MCF 10A (cell line): ENCODE results near the gene GJB6. TPM values are rescaled to one million over a fixed set of nuclear protein-coding genes. Genes with fewer than 3 reads are reported as not detected.

ENCODE experiments used
- BruUV-seq: library from RNA; stranded (reverse); fragments of 400-500 nt; replicated peaks from 2 replicates; lab custom pipeline; 2021; lab: Mats Ljungman, UMichigan
- CTCF ChIA-PET: fragments of 300-600 bp; sonication (Branson Sonifier 250); formaldehyde crosslinking; extraction: SDS; loops from one replicate; lab custom pipeline; 2021; ENCODE audit warnings: antibody characterized with exemption, inconsistent platforms; lab: Yijun Ruan, JAX
- POLR2A ChIA-PET: fragments of 300-600, 350-650 bp; sonication (Branson Sonifier 250); formaldehyde crosslinking; extraction: SDS; loops from one replicate; lab custom pipeline; 2020; ENCODE audit warnings: antibody characterized with exemption, inconsistent platforms; lab: Yijun Ruan, JAX
- DNase-seq: peaks from one replicate; pipeline ENCODE4 v3.0.0-alpha.2; 2018; ENCODE audit not compliant: unreplicated experiment
- H3K27ac Mint-ChIP-seq: one replicate; pipeline ENCODE4 v1.8.0; 2022; ENCODE audit warnings: mild to moderate bottlenecking, low read depth, mixed read lengths; ENCODE audit not compliant: unreplicated experiment
- H3K27me3 Mint-ChIP-seq: one replicate; pipeline ENCODE4 v1.8.0; 2022; ENCODE audit warnings: mixed read lengths; ENCODE audit not compliant: insufficient read depth, unreplicated experiment
- H3K36me3 Mint-ChIP-seq: one replicate; pipeline ENCODE4 v1.8.0; 2022; ENCODE audit warnings: mild to moderate bottlenecking, moderate library complexity, mixed read lengths; ENCODE audit not compliant: insufficient read depth, unreplicated experiment
- H3K4me1 Mint-ChIP-seq: one replicate; pipeline ENCODE4 v1.8.0; 2022; ENCODE audit warnings: mixed read lengths; ENCODE audit not compliant: insufficient read depth, unreplicated experiment
- H3K4me3 Mint-ChIP-seq: one replicate; pipeline ENCODE4 v1.8.0; 2022; ENCODE audit warnings: mild to moderate bottlenecking, moderate library complexity, mixed read lengths; ENCODE audit not compliant: unreplicated experiment
- H3K9me3 Mint-ChIP-seq: one replicate; pipeline ENCODE4 v1.8.0; 2022; ENCODE audit warnings: mixed read lengths; ENCODE audit not compliant: unreplicated experiment
- intact Hi-C: fragments of 100-400 bp; cut with micrococcal nuclease; formaldehyde crosslinking; loops from 2 replicates; pipeline ENCODE4 v1.14.1; 2022
- total RNA-seq: library from RNA; stranded (reverse); gene quantifications from 2 replicates; pipeline ENCODE4 v1.2.3, GENCODE V29; 2022
- TF ChIP-seq, protein P1 (sequence below): fragments of 200-600 bp; IDR thresholded peaks from one replicate; pipeline ENCODE4 v1.8.0; 2022; ENCODE audit warnings: antibody characterized with exemption, mild to moderate bottlenecking; ENCODE audit not compliant: unreplicated experiment

The GJB6 gene
- total RNA-seq, 1 experiment from 2014 or later = not detected

GRCh38 chr13:20182231-20182846 is 49.8 kb downstream of the GJB6 start:
- intact Hi-C loops = loop anchor here (1.0 to 5.0 kb wide), 5 partner anchors 307 to 743 kb away; partner anchors contain the start of gene EEF1AKMT1
- H3K36me3 Mint-ChIP-seq = peaks cover 6% of the 10 kb centered on the region
- peaks cover 7% of the 10 kb centered on the region for H3K4me1 Mint-ChIP-seq
- H3K27ac Mint-ChIP-seq = no peak overlapping the region
- TF ChIP-seq, protein P1, sequence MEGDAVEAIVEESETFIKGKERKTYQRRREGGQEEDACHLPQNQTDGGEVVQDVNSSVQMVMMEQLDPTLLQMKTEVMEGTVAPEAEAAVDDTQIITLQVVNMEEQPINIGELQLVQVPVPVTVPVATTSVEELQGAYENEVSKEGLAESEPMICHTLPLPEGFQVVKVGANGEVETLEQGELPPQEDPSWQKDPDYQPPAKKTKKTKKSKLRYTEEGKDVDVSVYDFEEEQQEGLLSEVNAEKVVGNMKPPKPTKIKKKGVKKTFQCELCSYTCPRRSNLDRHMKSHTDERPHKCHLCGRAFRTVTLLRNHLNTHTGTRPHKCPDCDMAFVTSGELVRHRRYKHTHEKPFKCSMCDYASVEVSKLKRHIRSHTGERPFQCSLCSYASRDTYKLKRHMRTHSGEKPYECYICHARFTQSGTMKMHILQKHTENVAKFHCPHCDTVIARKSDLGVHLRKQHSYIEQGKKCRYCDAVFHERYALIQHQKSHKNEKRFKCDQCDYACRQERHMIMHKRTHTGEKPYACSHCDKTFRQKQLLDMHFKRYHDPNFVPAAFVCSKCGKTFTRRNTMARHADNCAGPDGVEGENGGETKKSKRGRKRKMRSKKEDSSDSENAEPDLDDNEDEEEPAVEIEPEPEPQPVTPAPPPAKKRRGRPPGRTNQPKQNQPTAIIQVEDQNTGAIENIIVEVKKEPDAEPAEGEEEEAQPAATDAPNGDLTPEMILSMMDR = peak; percentile 79
- CTCF ChIA-PET = interaction anchor here (0.6 to 3.0 kb wide), 21 partner anchors 8 to 676 kb away, joined by 3 to 9 read pairs (median 3); no protein-coding TSS in a partner anchor
- POLR2A ChIA-PET = no interaction called here
- no peaks in the 10 kb centered on the region for H3K27me3 Mint-ChIP-seq
- no TSS peak for BruUV-seq
- H3K4me3 Mint-ChIP-seq = no peak overlapping the region
- peak; percentile 78 for DNase-seq
- no peaks in the 10 kb centered on the region for H3K9me3 Mint-ChIP-seq

GRCh38 chr13:20181188-20181587 is 50.9 kb downstream of the GJB6 start:
- BruUV-seq = no TSS peak
- POLR2A ChIA-PET = interaction anchor here (0.7 kb wide), 2 partner anchors 26 to 720 kb away, joined by 3 read pairs; no protein-coding TSS in a partner anchor
- H3K9me3 Mint-ChIP-seq = no peaks in the 10 kb centered on the region
- TF ChIP-seq, protein P1 = no peak
- no peak for DNase-seq
- peaks cover 6% of the 10 kb centered on the region for H3K36me3 Mint-ChIP-seq
- no peak overlapping the region for H3K27ac Mint-ChIP-seq
- no peak overlapping the region for H3K4me3 Mint-ChIP-seq
- no peaks in the 10 kb centered on the region for H3K27me3 Mint-ChIP-seq
- CTCF ChIA-PET = interaction anchor here (0.9 to 1.5 kb wide), 4 partner anchors 9 to 647 kb away, joined by 3 to 9 read pairs (median 5); no protein-coding TSS in a partner anchor
- intact Hi-C loops = loop anchor here (5.0 kb wide), 2 partner anchors 531 to 591 kb away; partner anchors contain the start of gene EEF1AKMT1
- H3K4me1 Mint-ChIP-seq = peaks cover 7% of the 10 kb centered on the region

DNA sequence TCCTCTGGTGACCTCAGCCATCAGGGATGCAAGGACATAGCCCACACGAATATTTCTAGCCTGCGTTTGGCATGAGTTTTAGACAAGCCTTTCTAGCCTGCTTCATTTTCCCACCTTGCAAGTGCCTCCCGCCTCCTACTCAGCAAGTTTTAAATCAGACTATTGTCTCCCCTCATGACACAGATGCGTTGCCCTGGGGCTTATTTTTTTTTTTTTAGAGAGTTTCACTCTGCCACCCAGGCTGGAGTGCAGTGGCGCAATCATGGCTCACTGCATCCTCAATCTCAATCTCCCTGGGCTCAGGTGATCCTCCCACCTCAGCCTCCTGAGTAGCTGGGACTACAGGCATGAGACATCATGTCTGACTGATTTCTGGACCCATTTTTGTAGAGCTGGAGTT is 54.0 kb downstream of the GJB6 start:
- Mint-ChIP-seq H3K27me3 (no peaks in the 10 kb centered on the region), H3K4me3 (no peak overlapping the region), H3K4me1 (peaks cover 23% of the 10 kb centered on the region), H3K36me3 (peaks cover 4% of the 10 kb centered on the region), H3K9me3 (no peaks in the 10 kb centered on the region), H3K27ac (peak overlapping the region; percentile 59)
- POLR2A ChIA-PET = no interaction called here
- CTCF ChIA-PET = interaction anchor here (0.9 to 1.6 kb wide), 4 partner anchors 19 to 746 kb away, joined by 3 to 6 read pairs (median 4); no protein-coding TSS in a partner anchor
- BruUV-seq = no TSS peak
- intact Hi-C loops = no loop called here
- TF ChIP-seq, protein P1 = no peak
- DNase-seq = peak; percentile 35

- no peaks in the 10 kb centered on the region for H3K9me3 Mint-ChIP-seq
- TF ChIP-seq, protein P1 = no peak
- no peaks in the 10 kb centered on the region for H3K27me3 Mint-ChIP-seq
- H3K36me3 Mint-ChIP-seq = no peaks in the 10 kb centered on the region
- ChIA-PET CTCF (interaction anchor here (0.6 to 2.6 kb wide), 6 partner anchors 14 to 747 kb away, joined by 3 to 11 read pairs (median 3); partner anchors contain the start of gene CRYL1), POLR2A (interaction anchor here (1.1 kb wide), 1 partner anchor 9 kb away, joined by 3 read pairs; no protein-coding TSS in a partner anchor)
- H3K4me1 Mint-ChIP-seq = peaks cover 23% of the 10 kb centered on the region
- BruUV-seq = no TSS peak
- no peak for DNase-seq
- H3K4me3 Mint-ChIP-seq = no peak overlapping the region
- H3K27ac Mint-ChIP-seq = peak overlapping the region; percentile 59
- intact Hi-C loops = no loop called here
Measured at GRCh38 chr13:20177049-20177831, 54.9 kb downstream of the GJB6 start.
